Activated CD8-positive, alpha-beta memory T cell treated with anti-CD3 and anti-CD28 coated beads, Interleukin-2, amount 50 U/mL, for 24 hours (primary cell): ENCODE results near the gene TMCO4.
"Not testable (repeated sequence)": the region's sequence is repeated elsewhere in the genome, so short reads cannot be mapped to it uniquely, and the experiment has no call there.

ENCODE experiments used
- DNase-seq: peaks from one replicate; pipeline ENCODE4 v3.0.0-alpha.2; 2020; ENCODE audit errors: extremely low read depth

Gene TMCO4

GRCh38 chr1:19656134-19656779, 143.5 kb downstream of the TMCO4 start:
- DNase-seq: no peak

- no peak for DNase-seq
These were observed 144.0 kb downstream of the TMCO4 start for GRCh38 chr1:19655718-19656080.

GRCh38 chr1:19654886-19655717, 144.6 kb downstream of the TMCO4 start:
- no peak for DNase-seq

- no peak for DNase-seq
These were observed 145.3 kb downstream of the TMCO4 start for GRCh38 chr1:19654386-19654785.

- DNase-seq: no peak
These were observed 148.5 kb downstream of the TMCO4 start for GRCh38 chr1:19651141-19651737.

- DNase-seq: no peak
These were observed 149.1 kb downstream of the TMCO4 start for GRCh38 chr1:19650416-19651140.

- DNase-seq: no peak
These were observed 151.0 kb downstream of the TMCO4 start for GRCh38 chr1:19648689-19649088.

GRCh38 chr1:19648239-19648638, 151.5 kb downstream of the TMCO4 start:
- DNase-seq: no peak

- no peak for DNase-seq
These were observed 152.1 kb downstream of the TMCO4 start for GRCh38 chr1:19647643-19648042.

- DNase-seq: no peak
These were observed 153.1 kb downstream of the TMCO4 start for GRCh38 chr1:19646377-19647319.

GRCh38 chr1:19645411-19646251, 154.1 kb downstream of the TMCO4 start:
- DNase-seq: no peak

GRCh38 chr1:19644681-19645410, 154.9 kb downstream of the TMCO4 start:
- DNase-seq: peak; percentile 8

- no peak for DNase-seq
These were observed 155.4 kb downstream of the TMCO4 start for GRCh38 chr1:19644395-19644680.

GRCh38 chr1:19643602-19644394, 155.9 kb downstream of the TMCO4 start, which contains the start of gene NBL1:
TSS of gene NBL1 (plus strand) at chr1:19644311. CDS start at chr1:19655031, 10,720 bp downstream.
- DNase-seq: no peak

GRCh38 chr1:19643121-19643520, 156.6 kb downstream of the TMCO4 start:
- no peak for DNase-seq

GRCh38 chr1:19640363-19641316, 159.1 kb downstream of the TMCO4 start:
- DNase-seq: no peak

- DNase-seq: no peak
These were observed 159.7 kb downstream of the TMCO4 start for GRCh38 chr1:19639999-19640362.

- DNase-seq: not testable (repeated sequence)
These were observed 160.5 kb downstream of the TMCO4 start for GRCh38 chr1:19639228-19639627.
